Measurements from ENCODE around the gene DPYSL5.
"Not testable (repeated sequence)": the region's sequence is repeated elsewhere in the genome, so short reads cannot be mapped to it uniquely, and the experiment has no call there.

The DPYSL5 gene

GRCh38 chr2:26903676-26904075 lies 55.7 kb downstream of the DPYSL5 start:
- no peak for DNase-seq

- no peak for DNase-seq
Observed at GRCh38 chr2:26904839-26905238, 56.9 kb downstream of the DPYSL5 start.

DNA sequence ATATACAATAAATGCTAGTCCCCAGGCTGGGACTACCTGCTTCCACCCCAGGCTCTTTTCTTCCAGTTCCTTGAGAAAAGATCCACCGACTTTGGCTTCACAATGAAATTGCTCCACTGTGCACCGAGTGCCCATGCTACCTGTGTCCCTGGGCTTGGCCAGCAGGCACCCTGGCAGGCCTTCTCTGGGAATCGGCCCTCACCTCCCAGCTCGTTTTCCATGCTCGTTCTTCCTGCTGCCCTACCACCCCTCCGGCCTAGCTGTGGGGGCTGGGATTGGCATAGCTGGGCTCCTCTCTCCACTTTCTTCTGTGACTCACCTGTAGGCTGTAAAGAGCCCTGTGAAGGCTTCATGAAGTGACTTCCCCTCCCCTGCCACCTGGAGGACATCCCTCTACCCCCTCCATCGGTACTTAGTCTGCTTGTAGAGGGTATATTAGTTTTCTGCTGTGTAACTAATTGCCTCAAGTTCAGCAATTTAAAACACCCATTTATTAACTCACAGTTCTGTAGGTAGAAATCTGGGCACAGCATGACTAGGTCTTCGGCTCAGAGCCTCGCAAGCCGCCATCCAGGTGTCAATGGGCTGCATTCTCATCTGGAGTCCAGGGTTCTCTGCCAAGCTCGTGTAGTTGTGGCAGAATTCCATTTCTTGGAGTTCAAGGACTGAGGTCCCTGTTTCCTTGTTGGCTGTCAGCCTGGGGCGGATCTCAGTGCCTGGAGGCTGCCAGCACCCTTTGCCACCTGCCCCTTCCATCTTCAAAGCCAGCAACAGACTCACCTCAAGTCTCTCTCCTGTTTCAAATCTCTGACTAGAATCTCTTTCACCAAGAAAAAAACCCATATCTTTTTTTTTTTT lies 57.6 kb downstream of the DPYSL5 start:
- no peak for DNase-seq

DNA sequence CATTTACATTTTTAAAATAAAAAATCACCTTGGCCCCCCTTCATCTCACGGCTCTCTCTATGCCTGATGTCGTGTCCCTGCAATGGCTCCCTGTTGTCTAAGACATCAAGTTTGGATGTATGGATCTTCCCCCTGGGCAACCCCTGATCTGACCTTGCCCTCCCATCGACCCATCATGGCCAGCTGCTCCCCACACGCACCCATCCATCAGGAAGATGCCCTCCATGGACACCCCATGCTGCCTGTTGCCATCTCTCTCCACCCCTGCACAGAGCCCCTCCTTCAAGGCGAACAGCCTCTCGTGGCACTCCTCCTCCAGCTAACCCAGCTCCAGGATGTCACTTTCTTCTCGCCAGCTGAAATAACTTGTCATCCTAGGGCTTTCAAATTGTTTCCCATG lies 59.5 kb downstream of the DPYSL5 start:
- no peak for DNase-seq

DNA sequence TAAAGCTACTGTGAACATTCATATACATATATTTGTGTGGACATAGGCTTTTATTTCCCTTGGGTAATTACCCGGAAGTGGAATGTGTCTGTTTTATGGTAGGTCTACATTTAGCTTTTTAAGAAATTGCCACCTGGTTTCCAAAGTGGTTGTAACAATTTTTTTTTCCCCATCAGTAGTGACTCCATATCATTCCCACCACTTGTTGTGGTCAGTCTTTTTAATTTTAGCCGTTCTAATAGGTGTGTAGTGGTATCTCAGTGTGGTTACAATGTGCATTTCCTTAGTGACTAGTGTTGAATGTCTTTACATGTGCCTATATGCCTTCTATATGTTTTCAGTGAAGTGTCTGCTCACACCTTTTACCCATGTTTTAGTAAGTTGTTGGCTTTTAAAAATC lies 62.2 kb downstream of the DPYSL5 start:
- no peak for DNase-seq

DNA sequence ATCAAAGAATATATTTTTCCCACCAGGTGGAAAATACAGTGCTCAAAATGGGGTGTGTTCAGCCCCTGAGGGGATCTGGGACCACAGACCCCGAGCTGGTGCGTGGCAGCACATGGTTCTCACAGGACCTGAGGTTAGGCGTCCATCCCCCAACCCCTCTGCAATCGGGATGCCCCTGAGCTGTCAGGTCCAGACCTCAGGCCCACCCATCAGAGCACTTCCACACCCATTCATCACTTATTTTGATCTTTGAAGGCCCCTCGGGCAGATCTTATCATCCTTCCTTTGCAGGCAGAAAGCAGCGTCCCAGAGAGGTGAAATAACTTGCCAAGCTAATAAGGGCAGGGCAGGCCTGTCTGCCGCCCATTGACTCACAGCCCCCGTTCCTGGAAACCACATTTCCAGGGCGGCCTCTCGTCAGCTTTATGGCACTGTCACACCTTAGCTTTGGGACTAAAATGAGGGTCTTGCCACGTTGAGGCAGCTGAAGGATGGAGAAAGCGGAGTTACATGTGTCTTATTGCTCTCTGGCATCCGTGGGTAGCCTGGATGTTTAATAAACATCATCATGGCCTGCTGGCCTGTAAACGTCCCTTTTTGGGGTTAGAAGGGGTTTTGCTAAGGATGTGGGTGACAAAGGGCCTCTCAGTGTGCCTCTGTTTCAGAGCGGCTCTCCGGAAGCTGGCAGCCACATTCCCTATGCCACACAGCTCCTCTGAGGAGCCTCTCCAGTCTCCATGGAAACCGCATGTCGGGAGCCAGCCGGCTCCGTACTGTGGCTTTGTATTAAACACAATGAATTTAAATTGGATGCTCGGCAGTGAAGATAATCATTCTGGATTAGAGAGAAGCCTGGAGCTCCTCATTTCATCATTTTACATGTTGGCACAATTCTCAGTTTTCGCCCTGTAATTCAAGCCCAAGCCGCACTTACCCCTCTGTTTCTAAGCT lies 64.3 kb downstream of the DPYSL5 start:
- no peak for DNase-seq

DNA sequence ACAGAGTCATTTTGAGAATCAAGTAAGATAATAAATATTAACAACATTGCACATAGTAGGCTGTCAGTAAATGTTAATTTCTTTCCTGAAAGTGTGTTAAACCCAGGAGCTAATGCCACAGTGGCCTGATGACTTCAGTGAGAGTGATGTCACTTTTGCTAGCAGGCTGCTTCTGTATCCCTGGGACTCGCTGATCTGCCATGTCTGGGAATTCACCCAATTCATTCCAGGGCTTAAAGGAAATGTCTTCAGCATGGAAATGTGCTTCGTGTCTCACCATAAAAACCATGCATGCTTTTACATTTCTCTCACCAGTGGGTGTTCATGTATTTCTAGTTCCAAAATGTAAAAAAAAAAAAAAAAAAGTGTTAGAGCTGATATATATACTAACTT lies 65.7 kb downstream of the DPYSL5 start:
- no peak for DNase-seq

GRCh38 chr2:26913999-26914658 lies 66.2 kb downstream of the DPYSL5 start:
- no peak for DNase-seq

GRCh38 chr2:26914659-26915310 lies 66.9 kb downstream of the DPYSL5 start:
- no peak for DNase-seq

- no peak for DNase-seq
Observed at GRCh38 chr2:26915316-26915715, 67.4 kb downstream of the DPYSL5 start.

DNA sequence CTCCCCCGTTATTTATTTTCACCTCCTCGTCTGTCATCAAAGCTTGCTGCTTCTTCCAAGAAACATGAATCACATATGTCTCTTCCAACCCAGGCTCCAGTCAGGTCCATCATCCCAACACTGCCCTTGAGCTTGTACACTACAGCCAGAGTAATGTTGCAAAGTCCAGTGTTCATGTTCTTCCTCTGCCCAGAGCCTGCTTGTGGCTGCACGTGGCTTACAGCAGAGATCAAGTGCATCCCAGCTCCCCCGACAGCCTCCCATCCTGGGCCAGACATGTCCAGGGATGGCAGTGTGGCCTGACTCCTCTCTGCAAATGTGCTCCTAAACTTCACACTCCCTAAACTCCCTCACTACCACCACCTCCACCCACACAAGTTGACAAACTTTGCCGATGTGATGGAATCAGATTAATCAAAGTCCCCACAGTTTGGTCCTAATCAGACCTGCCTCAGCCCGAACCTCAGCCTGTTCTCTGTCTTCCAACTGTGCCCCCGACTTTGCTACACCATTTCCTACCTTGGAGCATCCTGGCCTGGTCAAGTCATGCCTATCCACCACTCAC lies 68.3 kb downstream of the DPYSL5 start:
- DNase-seq: no peak

DNA sequence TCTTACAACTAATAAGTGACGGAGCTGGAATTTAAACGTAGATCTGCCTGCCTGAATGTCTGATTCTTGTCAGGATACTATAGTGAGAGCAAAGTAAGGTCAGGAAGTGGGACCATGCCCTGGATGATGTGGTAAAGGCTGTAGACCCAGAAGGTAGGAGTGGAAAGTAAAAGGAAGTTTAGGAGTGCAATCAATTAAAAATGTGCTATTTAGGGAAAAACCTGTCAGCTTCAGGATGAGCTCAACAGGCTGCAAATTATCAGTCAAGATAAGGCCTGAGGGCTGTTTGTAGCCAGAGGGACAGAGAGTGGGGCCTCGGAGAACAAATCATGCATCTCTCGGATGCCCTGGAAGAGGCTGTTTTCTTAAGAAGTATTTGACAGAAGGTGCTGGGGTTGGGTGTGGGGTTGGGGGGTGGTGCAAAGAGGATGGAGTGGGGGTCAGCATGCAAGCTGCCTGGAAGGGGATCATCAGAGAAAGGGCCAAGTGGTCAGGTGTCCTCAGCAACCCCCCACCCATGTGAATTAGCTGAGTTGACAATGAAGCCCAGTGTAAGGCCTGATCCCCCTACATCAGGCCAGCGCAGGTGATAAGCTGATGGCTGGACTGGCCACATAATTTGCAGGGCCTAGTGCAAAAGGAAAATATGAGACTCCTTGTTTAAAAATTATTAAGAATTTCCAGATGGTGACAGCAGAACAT lies 69.4 kb downstream of the DPYSL5 start:
- no peak for DNase-seq

DNA sequence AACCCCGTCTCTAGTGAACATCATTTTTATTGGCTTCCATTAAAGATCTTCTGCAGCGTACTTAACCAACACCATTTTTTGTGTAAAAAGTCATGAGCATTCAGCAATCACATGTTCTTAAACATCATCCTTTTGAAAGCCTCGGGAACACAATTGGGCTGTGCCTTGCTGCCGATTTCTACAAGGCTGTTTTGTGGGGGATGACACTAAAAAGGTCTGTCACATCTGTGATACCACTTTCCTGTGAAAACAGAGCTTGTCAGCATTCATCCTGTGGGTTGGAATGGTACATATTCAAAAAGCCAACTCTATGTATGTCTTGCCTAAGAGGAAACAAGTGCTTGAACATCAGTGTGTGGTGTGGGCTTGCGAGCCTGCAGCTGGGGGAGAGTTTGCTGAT lies 73.4 kb downstream of the DPYSL5 start:
- DNase-seq: no peak

DNA sequence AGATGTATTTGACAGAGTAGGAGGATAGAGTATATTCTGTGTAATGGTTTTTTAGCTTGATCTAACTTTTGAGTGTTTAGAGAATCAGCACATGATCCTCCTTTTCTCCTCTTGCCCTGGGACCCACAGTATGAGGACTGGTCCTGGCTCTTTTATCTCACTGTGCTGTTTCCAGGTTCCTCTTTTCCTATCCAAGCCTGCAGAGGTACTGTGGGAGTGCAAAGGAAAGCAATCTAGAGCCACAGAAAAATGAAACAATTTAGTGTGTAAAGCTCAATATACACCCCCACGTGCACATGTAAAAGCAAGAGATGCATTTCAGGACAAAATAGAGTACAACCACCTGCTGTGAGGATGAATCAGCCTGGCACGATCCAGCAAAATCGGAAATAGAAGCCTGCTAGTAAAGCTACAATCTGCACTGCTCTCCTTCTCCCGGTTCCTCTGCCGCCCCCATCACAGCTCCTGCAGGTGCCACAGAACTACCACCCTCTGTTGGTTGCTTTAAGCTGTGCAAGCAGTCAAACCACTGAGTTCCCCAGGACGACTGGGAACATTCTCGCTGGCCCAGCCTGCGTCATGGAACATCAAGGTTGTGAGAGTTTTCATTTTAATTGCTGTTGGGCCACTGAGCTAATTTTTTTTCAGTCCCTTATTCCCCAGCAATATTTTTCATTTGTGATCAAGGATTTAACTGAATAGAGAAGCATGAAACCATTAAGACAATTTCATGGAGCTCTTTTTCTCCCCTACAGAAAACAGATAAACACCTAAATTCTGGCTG lies 74.7 kb downstream of the DPYSL5 start:
- no peak for DNase-seq

GRCh38 chr2:26923189-26923466 lies 75.2 kb downstream of the DPYSL5 start:
- not testable (repeated sequence) for DNase-seq

DNA sequence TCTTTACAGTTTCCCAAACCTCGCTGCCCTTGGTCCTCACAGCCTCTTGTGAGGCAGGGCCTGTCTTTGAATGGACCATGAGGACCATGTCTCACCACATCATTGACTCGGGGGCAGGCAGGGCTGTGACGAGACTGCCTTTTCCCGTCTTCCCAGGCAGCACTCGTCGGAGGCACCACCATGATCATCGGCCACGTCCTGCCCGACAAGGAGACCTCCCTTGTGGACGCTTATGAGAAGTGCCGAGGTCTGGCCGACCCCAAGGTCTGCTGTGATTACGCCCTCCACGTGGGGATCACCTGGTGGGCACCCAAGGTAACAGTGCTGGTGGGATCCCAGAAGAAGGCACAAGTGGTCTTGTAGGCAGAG lies 76.8 kb downstream of the DPYSL5 start:
- DNase-seq: no peak

GRCh38 chr2:26925100-26925791 lies 77.3 kb downstream of the DPYSL5 start:
- DNase-seq: no peak

DNA sequence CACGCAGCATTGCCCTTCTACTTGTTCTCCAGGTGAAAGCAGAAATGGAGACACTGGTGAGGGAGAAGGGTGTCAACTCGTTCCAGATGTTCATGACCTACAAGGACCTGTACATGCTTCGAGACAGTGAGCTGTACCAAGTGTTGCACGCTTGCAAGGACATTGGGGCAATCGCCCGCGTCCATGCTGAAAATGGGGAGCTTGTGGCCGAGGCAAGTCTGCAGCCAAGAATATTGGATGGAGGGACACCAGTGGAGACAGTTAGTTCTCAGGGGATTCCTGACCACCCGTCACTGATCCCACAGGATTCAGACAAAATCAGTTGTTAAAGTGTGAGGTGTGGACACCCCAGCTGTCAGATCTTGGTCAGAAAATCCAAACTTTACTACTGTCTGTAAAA lies 79.3 kb downstream of the DPYSL5 start:
- DNase-seq: no peak

DNA sequence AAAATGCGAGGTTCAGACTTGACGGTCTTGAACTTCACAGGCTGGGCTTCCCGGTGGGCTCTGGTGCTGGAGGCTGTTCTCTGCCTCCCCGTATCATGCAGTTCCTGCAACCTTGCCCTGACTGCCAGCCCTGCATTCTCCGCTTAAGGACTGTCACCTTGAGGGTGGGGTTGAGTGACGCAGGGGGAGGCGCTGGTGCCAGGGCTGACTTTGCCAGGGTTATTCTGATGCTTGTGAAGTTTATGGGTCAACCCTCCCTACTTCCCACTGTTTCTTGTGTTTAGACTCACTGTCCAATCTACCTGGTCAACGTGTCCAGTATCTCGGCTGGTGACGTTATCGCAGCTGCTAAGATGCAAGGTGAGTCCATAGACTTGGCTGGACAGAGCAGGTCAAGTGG lies 85.0 kb downstream of the DPYSL5 start:
- no peak for DNase-seq
